Measurements from ENCODE around the gene SLC38A1. TPM values are rescaled to one million over a fixed set of nuclear protein-coding genes. Genes with fewer than 3 reads are reported as not detected.

SLC38A1 gene
- total RNA-seq, 4 donors from 2014 or later = 237 to 472 (median 339) TPM

DNA sequence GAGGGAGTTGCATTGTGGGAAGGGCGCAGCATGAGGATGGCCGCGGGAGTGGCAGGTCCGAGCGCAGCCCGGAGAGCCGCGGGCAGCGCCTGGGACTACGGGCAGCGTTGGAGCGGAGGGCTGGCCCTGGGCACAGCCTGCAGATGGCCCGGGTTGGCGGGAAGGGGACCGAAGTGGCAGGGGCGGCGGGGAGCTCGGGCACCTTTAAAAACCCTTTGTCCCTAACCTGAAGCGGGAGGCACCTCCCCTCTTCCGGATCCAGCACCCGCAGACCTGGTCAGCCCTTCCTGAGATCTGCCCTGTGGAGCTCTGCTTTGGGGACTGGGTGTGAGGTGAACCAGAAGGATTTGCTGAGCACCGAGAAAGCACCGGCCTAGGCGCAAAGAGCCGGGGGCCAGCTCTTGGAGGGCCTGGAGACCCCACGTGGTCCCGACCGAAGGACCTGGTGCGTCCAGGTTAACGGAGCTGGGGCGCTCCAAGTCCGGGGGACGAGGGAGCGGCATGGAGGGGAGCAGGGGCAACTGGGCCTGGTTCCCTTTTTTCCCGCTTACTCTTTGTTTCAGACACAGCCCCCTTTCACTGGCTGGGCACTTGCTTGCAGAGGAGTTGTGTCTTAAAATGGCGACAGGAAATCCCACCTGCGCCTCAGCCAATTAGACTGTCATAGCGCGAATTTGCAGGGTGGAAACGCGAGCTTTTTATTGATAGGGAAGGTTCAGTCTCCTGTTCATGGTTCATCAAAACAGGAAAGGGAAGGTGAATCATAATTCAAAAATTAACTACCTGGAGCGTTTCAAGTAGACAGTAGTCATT is 792 bp upstream of the SLC38A1 start:
- in situ Hi-C loops (cut with MboI; ENCODE audit: low sequenced_read_pairs in 4 of 4) (no loop called here), intact Hi-C loops (cut with DNase I; ENCODE audit: low total_unique reads) (loop anchor here (1.0 to 10.0 kb wide), 9 partner anchors 103 to 1885 kb away; partner anchors contain the start of genes ARID2, ASB8, SCAF11 and SLC38A2)
- no peaks in the 10 kb centered on the region for H3K27me3 ChIP-seq
- H3K36me3 ChIP-seq = no peaks in the 10 kb centered on the region
- DNase-seq (no peak), ATAC-seq (peak in 1 of 2 donors; percentile 8)
- H3K4me1 ChIP-seq = peaks cover 7 to 13% of the 10 kb centered on the region in 2 donors
- no peak for TF ChIP-seq POLR2A (IDR thresholded peaks at IDR 0.05)
- TF ChIP-seq, protein P1, sequence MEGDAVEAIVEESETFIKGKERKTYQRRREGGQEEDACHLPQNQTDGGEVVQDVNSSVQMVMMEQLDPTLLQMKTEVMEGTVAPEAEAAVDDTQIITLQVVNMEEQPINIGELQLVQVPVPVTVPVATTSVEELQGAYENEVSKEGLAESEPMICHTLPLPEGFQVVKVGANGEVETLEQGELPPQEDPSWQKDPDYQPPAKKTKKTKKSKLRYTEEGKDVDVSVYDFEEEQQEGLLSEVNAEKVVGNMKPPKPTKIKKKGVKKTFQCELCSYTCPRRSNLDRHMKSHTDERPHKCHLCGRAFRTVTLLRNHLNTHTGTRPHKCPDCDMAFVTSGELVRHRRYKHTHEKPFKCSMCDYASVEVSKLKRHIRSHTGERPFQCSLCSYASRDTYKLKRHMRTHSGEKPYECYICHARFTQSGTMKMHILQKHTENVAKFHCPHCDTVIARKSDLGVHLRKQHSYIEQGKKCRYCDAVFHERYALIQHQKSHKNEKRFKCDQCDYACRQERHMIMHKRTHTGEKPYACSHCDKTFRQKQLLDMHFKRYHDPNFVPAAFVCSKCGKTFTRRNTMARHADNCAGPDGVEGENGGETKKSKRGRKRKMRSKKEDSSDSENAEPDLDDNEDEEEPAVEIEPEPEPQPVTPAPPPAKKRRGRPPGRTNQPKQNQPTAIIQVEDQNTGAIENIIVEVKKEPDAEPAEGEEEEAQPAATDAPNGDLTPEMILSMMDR (IDR thresholded peaks at IDR 0.05 in 4 of 5, conservative IDR thresholded peaks at IDR 0.05 in 1 of 5) = no peak
- no peaks in the 10 kb centered on the region for H3K9me3 ChIP-seq
- peak overlapping the region; percentile 62 to 78 (median 70) for H3K4me3 ChIP-seq
- H3K27ac ChIP-seq = peak overlapping the region; percentile 91 to 98 (median 93)

DNA sequence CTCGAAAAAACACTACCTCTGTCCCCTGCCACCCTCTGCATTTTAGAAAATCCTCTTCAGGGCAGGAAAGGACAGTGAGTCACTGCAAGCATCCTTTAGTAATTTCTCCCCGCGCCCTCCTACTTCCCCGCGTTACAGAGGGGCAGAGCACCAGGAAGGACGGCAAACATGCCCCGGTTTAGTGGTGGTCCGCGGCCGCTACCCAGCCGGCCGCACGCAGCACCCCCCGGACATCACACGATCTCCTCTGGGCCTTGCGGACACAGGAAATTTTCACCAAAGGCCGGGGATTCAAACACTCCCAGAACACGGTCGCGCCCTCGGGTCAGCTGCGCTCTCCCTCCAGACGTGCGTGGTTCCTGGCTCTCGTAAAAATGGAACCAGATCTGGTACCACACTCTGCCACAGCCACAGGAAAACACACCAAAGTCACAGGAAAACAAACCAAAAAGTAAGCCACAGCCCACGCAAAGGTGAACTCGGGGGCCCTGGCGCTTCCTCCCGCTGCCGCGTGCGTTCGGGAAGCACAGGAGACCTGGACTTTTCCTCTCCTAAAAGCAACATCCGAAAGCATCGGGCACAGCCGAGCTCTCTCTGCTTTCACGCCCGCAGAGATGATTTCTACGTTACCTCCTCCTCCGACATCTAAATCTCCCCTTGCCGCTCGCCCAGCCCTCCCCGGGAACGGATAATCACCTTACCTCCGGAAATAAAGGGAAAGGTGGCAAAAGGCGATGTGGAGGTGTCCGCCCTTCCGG is 839 bp downstream of the SLC38A1 start:
- peak overlapping the region; percentile 91 to 98 (median 93) for H3K27ac ChIP-seq
- H3K36me3 ChIP-seq = no peaks in the 10 kb centered on the region
- no peaks in the 10 kb centered on the region for H3K9me3 ChIP-seq
- no peaks in the 10 kb centered on the region for H3K27me3 ChIP-seq
- DNase-seq (no peak), ATAC-seq (peak in 1 of 2 donors; percentile 1)
- in situ Hi-C loops (cut with MboI; ENCODE audit: low sequenced_read_pairs in 4 of 4) = no loop called here
- H3K4me1 ChIP-seq = peaks cover 8 to 25% of the 10 kb centered on the region in 2 donors
- peak overlapping the region; percentile 62 to 78 (median 70) for H3K4me3 ChIP-seq
- TF ChIP-seq, protein P1 (IDR thresholded peaks at IDR 0.05 in 4 of 5, conservative IDR thresholded peaks at IDR 0.05 in 1 of 5) = no peak
- no peak for TF ChIP-seq POLR2A (IDR thresholded peaks at IDR 0.05)
- intact Hi-C loops (cut with DNase I; ENCODE audit: low total_unique reads) = loop anchor here (2.0 to 10.0 kb wide), 9 partner anchors 104 to 1887 kb away; partner anchors contain the start of genes ARID2, ASB8 and SLC38A2

DNA sequence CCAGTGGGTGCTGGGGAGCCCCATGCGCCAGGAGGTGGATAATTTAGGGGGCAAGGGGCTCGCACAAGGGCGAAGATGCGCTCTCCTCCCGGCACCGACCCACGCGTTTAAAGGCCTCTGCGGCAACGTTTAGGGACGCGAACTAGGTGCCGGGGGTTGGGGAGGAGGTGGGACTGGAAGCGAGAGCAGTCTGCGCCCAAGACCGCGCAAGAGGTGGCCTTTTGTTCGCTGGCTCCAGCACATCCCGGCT is 1.3 kb downstream of the SLC38A1 start:
- Histone ChIP-seq H3K4me3 (peak overlapping the region; percentile 62 to 78 (median 70)), H3K27ac (peak overlapping the region; percentile 91 to 98 (median 93)), H3K9me3 (no peaks in the 10 kb centered on the region), H3K27me3 (no peaks in the 10 kb centered on the region), H3K36me3 (no peaks in the 10 kb centered on the region), H3K4me1 (peaks cover 13 to 26% of the 10 kb centered on the region in 2 donors)
- ATAC-seq (no peak), DNase-seq (no peak)
- in situ Hi-C loops (cut with MboI; ENCODE audit: low sequenced_read_pairs in 4 of 4) (no loop called here), intact Hi-C loops (cut with DNase I; ENCODE audit: low total_unique reads) (loop anchor here (2.0 to 10.0 kb wide), 8 partner anchors 105 to 1887 kb away; partner anchors contain the start of genes ARID2, ASB8 and SLC38A2)
- TF ChIP-seq, protein P1 (IDR thresholded peaks at IDR 0.05 in 4 of 5, conservative IDR thresholded peaks at IDR 0.05 in 1 of 5) = no peak
- no peak for TF ChIP-seq POLR2A (IDR thresholded peaks at IDR 0.05)

DNA sequence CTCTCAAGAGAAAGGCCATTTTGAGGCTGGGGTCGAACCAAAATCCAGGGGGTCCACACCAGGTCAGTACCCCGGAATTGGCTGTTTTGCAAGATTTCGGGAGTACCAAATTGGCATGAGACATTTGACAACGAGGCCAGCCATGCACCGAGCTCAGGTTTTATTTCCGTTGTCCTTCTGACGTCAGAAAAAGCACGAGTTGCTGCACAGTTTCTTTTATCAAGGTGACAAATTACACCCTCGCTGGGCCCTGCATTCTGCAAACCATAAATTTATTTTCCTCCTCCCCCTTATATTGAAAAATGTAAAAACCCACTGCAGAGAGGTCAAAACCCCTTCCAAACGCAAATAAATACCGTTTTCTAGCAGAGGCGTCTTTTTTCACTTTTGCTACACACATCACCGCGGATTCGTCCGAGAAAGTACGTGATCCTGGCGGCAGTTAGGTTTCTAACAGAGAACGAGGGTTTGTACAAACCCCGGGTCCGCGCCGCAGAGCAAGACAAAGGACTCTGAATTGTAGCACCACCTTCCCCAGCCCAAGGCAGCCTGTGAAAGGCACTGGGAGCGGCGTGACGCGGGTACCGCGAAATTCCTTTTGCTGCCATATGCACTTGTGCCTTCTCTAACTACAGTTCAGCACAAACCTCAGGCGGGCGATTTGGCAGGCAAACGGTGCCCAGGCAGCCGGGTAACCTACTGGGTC is 1.8 kb downstream of the SLC38A1 start:
- peak overlapping the region; percentile 62 to 78 (median 70) for H3K4me3 ChIP-seq
- peaks cover 16 to 30% of the 10 kb centered on the region in 2 donors for H3K4me1 ChIP-seq
- TF ChIP-seq POLR2A (IDR thresholded peaks at IDR 0.05) = peak in 1 of 2 donors; percentile 49
- TF ChIP-seq, protein P1 (IDR thresholded peaks at IDR 0.05 in 4 of 5, conservative IDR thresholded peaks at IDR 0.05 in 1 of 5) = no peak
- in situ Hi-C loops (cut with MboI; ENCODE audit: low sequenced_read_pairs in 4 of 4) = no loop called here
- H3K36me3 ChIP-seq = no peaks in the 10 kb centered on the region
- ATAC-seq (peak; percentile 62 to 65), DNase-seq (peak; percentile 72 to 78)
- H3K27me3 ChIP-seq = no peaks in the 10 kb centered on the region
- H3K27ac ChIP-seq = peak overlapping the region; percentile 91 to 98 (median 93)
- H3K9me3 ChIP-seq = no peaks in the 10 kb centered on the region
- intact Hi-C loops (cut with DNase I; ENCODE audit: low total_unique reads) = loop anchor here (2.0 to 10.0 kb wide), 8 partner anchors 105 to 1888 kb away; partner anchors contain the start of genes ARID2, ASB8 and SLC38A2
